Breast epithelium (tissue), 3 donors: ENCODE measurements around the gene DDX4.

Experiments used
- POLR2A ChIP-seq: fragments of 450-650 bp; IDR thresholded peaks from one replicate; pipeline ENCODE4 v1.6.1; 2016; ENCODE audit warnings: antibody characterized with exemption, mild to moderate bottlenecking, moderate library complexity
- TF ChIP-seq, protein P1 (sequence below), 3 donors: fragments of 450-650 bp; IDR thresholded peaks; one replicate each; pipeline ENCODE4 v1.5.1; 2016 to 2017; ENCODE audit warnings: antibody characterized with exemption in 3 of 3, mild to moderate bottlenecking in 3 of 3, moderate library complexity in 3 of 3

DNA sequence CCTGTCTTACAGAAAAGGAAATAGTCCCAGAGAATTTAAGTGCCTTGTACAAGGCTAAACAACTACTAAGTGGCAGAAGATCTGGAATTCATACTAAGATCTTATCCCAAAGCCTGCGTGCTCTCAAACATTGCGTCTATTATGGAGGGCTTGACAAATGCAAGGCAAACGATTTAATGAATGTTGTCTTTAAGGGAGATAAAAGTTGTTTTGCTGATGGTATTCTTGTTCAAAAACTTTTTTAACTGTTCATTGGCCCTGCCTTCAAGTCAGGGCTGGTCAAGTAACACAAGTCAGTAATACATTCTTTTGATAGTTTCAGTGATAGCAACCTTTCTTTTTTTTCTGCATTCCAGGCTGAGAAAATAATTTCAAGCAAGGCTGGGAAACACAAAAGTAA, 24.0 kb upstream of the DDX4 start:
- no peak for TF ChIP-seq POLR2A
- TF ChIP-seq, protein P1, sequence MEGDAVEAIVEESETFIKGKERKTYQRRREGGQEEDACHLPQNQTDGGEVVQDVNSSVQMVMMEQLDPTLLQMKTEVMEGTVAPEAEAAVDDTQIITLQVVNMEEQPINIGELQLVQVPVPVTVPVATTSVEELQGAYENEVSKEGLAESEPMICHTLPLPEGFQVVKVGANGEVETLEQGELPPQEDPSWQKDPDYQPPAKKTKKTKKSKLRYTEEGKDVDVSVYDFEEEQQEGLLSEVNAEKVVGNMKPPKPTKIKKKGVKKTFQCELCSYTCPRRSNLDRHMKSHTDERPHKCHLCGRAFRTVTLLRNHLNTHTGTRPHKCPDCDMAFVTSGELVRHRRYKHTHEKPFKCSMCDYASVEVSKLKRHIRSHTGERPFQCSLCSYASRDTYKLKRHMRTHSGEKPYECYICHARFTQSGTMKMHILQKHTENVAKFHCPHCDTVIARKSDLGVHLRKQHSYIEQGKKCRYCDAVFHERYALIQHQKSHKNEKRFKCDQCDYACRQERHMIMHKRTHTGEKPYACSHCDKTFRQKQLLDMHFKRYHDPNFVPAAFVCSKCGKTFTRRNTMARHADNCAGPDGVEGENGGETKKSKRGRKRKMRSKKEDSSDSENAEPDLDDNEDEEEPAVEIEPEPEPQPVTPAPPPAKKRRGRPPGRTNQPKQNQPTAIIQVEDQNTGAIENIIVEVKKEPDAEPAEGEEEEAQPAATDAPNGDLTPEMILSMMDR (IDR thresholded peaks at IDR 0.05): no peak
